Kidney (tissue), 14 donors: ENCODE results near the gene P4HB. TPM values are rescaled to one million over a fixed set of nuclear protein-coding genes. Genes with fewer than 3 reads are reported as not detected.

Experiments used
- DNase-seq, 5 donors: peaks; one replicate each; pipeline ENCODE4 v3.0.0-alpha.2; 2013 to 2020
- FAIRE-seq: peaks from 2 replicates; lab custom pipeline; 2012; peaks lifted over from hg19 to GRCh38; lab: Jason Lieb, UNC
- H3K27ac ChIP-seq, 2 donors: one replicate each; pipeline ENCODE4 v1.7.0; 2013; ENCODE audit warnings: low read depth in 2 of 2, low read length in 2 of 2, inconsistent platforms in 1 of 2
- H3K27me3 ChIP-seq: one replicate; pipeline ENCODE4 v1.7.1; 2013; ENCODE audit warnings: low read length, inconsistent platforms; ENCODE audit not compliant: control insufficient read depth, insufficient read depth
- H3K36me3 ChIP-seq, 3 donors: one replicate each; pipeline versions ENCODE4 v1.7.0 to v1.7.1; 2013; ENCODE audit warnings: low read length in 3 of 3, control low read depth in 1 of 3, inconsistent platforms in 1 of 3; ENCODE audit not compliant: insufficient read depth in 3 of 3, control insufficient read depth in 2 of 3
- H3K4me1 ChIP-seq, 3 donors: one replicate each; pipeline versions ENCODE4 v1.7.0 to v1.7.1; 2013; ENCODE audit warnings: low read length in 3 of 3, inconsistent platforms in 1 of 3, low read depth in 1 of 3; ENCODE audit not compliant: control insufficient read depth in 2 of 3, insufficient read depth in 2 of 3
- H3K4me3 ChIP-seq, 3 donors: one replicate each; pipeline versions ENCODE4 v1.7.0 to v1.8.1; 2013; ENCODE audit warnings: low read length in 3 of 3, control low read depth in 1 of 3, inconsistent platforms in 1 of 3
- H3K9ac ChIP-seq, 3 donors: one replicate each; pipeline versions ENCODE4 v1.7.0 to v1.7.1; 2013; ENCODE audit warnings: low read length in 3 of 3, control low read depth in 1 of 3, inconsistent platforms in 1 of 3
- H3K9me3 ChIP-seq, 3 donors: one replicate each; pipeline versions ENCODE4 v1.7.0 to v1.7.1; 2013; ENCODE audit warnings: low read length in 3 of 3, control low read depth in 1 of 3, inconsistent platforms in 1 of 3; ENCODE audit not compliant: control insufficient read depth in 2 of 3, insufficient read depth in 1 of 3
- CTCF ChIP-seq: IDR thresholded peaks from 3 replicates; pipeline ENCODE4 v1.5.1; 2012; ENCODE audit warnings: mild to moderate bottlenecking, moderate library complexity, borderline replicate concordance; ENCODE audit not compliant: insufficient read depth; ENCODE audit errors: extremely low read depth
- intact Hi-C: fragments of 100-400 bp; cut with DNase I; formaldehyde crosslinking; loops from one replicate; pipeline ENCODE4 v1.11.1; 2022
- polyA plus RNA-seq: library from polyadenylated mRNA; stranded (reverse); fragments of 350-450 nt; fragmentation: Illumina TruSeq; extraction: RNeasy Lipid Tissue Mini Kit (QIAGEN cat#74804); gene quantifications from one replicate; pipeline ENCODE4 v1.2.3, GENCODE V29; 2014; ENCODE audit warnings: low read depth, low replicate concordance; ENCODE audit not compliant: insufficient read depth
- total RNA-seq: library from RNA; stranded (reverse); fragmentation: NEBNext Ultra II Directional; extraction: Animal tissue kit (Norgen Biotek cat#: 25700); gene quantifications from one replicate; pipeline ENCODE4 v1.2.1, GENCODE V29; 2021
- donor health status: control.
- donor health status: control.
- donor health status: control.
- donor health status: control.
- donor health status: control.
- donor health status: DM: yes; HTN: yes; CAD: no.
- donor health status: Normal renal cell carcinoma (clear cell type).

P4HB gene
- total and polyA plus RNA-seq, 2 donors from 2014 or later = 411 to 482 TPM

GRCh38 chr17:81846743-81847689, 13.3 kb downstream of the P4HB start:
- Histone ChIP-seq H3K9me3 (no peaks in the 10 kb centered on the region), H3K27ac (no peak overlapping the region), H3K27me3 (no peaks in the 10 kb centered on the region), H3K4me1 (no peaks in the 10 kb centered on the region), H3K36me3 (peaks cover 0 to 45% (median 12%) of the 10 kb centered on the region in 3 donors), H3K9ac (no peak overlapping the region), H3K4me3 (no peak overlapping the region)
- no peak for FAIRE-seq
- no peak for TF ChIP-seq CTCF
- intact Hi-C loops = no loop called here
- peak in 1 of 5 donors; percentile 76 for DNase-seq

GRCh38 chr17:81845881-81846742, 14.2 kb downstream of the P4HB start:
- peaks cover 0 to 37% (median 12%) of the 10 kb centered on the region in 3 donors for H3K36me3 ChIP-seq
- H3K9ac ChIP-seq = no peak overlapping the region
- TF ChIP-seq CTCF = no peak
- no peak overlapping the region for H3K27ac ChIP-seq
- intact Hi-C loops = no loop called here
- FAIRE-seq = no peak
- H3K4me3 ChIP-seq = no peak overlapping the region
- H3K9me3 ChIP-seq = no peaks in the 10 kb centered on the region
- H3K27me3 ChIP-seq = no peaks in the 10 kb centered on the region
- no peak for DNase-seq
- H3K4me1 ChIP-seq = no peaks in the 10 kb centered on the region

- FAIRE-seq (no peak), DNase-seq (no peak)
- TF ChIP-seq CTCF = no peak
- H3K9ac ChIP-seq = no peak overlapping the region
- intact Hi-C loops = no loop called here
- no peaks in the 10 kb centered on the region for H3K9me3 ChIP-seq
- peaks cover 0 to 37% (median 12%) of the 10 kb centered on the region in 3 donors for H3K36me3 ChIP-seq
- H3K27me3 ChIP-seq = no peaks in the 10 kb centered on the region
- H3K27ac ChIP-seq = no peak overlapping the region
- no peaks in the 10 kb centered on the region for H3K4me1 ChIP-seq
- H3K4me3 ChIP-seq = no peak overlapping the region
Observed at GRCh38 chr17:81845361-81845760, 15.0 kb downstream of the P4HB start.
